GM18873 (cell line): Measurements from ENCODE around the gene IFNAR1.

Experiments
- ATAC-seq: cut with Tn5 transposase; IDR thresholded peaks from one replicate; pipeline ENCODE4 v1.9.1; 2021; ENCODE audit warnings: mild to moderate bottlenecking, moderate library complexity, moderate number of reproducible peaks; ENCODE audit not compliant: unreplicated experiment, low FRiP score

The IFNAR1 gene

DNA sequence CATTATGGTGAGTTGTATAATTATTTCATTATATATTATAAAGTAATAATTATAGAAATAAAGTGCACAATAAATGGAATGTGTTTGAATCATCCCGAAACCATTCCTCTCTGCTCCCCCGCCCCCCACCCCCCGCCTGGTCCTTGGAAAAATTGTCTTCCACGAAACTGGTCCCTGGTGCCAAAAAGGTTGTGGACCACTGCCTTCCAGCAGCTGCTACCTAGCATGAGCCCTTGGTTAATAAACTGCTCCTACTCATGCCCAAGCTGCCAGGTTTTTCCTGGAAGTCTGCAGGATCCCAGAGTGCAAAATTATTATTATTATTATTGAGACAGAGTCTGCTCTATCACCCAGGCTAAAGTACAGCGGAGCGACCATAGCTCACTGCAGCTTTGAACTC, 71.7 kb downstream of the IFNAR1 start:
- ATAC-seq: no peak

DNA sequence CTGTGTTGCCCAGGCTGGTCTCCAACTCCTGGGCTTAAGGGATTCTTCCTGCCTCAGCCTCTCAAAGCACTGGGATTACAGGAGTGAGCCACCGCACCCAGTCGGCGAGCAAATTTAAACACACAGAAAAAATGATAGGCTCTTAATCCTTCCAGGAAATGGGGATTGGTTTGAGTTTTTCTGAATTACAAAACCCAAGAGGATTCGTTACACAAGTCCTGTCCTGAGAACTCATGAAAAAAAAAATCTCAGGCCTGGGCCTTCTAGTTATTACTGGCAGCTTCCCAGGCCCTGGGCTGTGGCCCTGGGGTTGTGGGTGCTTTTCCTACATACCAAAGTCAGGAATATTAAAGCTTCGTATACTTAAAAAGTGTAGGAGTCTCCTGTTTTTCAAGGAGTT, 72.2 kb downstream of the IFNAR1 start:
- no peak for ATAC-seq

DNA sequence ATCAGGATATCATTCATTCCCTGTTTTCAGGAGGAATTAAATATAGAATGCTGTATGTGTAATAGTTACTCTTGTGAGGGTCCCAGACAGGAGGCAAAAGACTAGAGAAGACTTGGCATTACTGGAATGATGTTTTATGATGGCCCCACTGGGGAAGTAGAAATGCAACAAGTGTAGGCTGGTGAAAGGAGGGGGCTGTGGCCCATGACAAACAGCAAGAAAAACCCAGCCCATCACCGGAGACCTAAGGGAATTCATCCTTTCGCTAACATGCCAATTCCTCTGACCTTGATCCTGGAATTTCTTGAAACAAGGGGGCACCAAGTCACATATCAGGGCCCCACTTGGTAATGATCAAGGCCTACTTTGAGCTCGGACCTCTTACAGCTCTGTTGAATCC, 72.9 kb downstream of the IFNAR1 start:
- ATAC-seq: no peak

DNA sequence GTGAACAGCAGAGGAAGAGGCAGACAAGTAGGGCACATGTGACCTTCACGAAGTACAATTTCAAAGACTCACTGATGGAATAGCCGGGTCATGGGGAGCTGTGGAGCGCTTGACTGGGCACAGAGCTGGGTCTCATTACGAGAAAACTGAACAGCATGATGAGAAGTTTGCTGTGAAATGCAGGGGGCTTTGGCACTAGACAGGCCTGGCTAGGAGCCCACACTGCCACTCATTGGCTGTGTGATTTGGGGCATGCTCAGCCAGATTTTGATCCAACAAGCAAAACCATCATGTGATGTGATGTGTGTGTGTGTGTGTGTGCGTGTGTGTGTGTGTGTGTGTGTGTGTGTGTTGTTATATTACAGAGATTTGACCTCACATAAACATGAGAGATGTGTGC, 73.6 kb downstream of the IFNAR1 start:
- no peak for ATAC-seq

DNA sequence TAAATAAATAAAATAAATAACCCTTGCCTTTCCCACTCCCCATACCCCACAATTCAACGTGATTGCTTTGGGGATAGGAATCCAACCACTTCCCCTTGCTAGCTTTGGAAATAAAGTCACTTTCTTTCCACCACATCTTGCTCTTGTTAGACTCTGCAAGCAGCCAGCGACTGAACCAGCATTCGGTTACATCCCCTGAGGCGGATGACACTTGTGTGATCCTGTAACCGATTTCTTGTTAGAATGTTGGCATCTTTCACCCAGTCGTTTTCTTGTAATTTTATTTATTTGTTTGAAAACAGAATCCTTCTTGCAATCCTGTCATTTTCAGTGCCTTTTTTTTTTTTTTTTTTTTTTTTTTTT, 76.8 kb downstream of the IFNAR1 start:
- ATAC-seq: no peak

DNA sequence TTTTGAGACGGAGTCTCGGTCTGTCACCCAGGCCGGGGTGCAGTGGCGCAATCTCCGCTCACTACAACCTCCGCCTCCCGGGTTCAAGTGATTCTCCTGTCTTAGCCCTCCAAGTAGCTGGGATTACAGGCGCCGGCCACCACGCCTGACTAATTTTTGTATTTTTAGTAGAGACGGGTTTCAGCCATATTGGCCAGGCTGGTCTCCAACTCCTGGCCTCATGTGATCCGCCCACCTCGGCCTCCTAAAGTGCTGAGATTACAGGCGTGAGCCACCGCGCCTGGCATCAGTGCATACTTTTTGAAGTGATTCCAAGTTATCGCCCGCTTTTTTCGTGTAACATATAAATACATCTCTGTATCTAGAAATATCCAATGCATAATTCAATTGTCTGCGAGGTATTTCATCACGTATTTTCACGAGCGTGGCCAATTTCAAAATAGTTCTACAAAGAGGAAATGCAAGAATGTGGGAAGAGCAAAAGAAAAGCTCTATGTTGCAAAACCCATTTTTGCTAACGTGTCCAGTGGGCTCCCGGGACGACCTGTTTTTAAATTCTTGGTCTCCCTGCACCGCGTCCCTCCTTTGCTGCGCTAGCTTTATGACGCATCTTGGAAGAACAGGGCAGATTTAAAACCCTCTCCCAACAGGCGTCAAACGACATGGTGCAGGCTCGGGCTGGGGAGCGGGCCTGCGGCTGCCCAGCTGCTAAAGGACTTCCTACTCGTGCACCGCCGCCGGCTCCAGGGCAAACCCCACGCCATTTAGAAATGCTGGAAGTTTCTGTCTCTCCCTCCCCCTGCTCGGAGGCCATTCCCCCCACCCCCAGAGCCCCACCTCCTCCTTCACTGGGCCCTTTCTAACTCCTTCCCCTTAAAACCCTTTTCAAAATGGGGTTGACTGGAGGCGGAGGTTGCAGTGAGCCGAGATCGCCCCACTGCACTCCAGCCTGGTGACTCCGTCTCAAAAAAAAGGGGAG, 77.5 kb downstream of the IFNAR1 start:
- no peak for ATAC-seq

DNA sequence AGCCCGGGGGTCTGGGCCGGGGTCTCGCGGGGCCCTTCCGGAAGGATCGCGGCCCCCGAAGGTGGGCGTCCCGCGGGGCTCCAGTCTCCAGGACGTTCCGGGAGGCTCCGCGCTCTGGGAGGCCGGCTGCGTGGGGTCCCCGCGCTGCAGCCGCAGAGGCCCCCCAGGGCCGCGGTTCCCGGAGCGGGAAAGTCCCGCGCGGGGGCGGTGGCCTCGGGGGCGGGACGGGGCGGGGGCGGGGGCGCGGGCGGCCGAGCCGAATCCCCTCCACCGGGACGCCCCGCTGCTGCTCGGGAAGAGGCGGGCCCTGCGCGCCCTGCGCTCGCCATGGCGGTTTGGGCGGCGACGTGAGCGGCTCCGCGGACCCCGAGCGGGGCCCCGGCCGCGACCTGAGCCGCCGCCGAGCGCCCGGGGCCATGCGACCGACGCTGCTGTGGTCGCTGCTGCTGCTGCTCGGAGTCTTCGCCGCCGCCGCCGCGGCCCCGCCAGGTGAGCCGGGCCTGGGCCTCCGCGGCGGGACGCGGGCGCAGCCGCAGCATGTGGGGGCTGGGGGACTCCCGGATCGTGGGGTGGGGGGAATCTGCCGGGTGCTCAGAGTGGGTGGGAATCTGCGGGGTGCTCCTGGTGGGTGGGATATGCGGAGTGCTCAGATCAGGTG, 78.5 kb downstream of the IFNAR1 start, which contains the start of gene IFNGR2:
Gene IFNGR2 (plus strand): TSS at position 286 of the 658 bp plus-strand sequence. CDS start 131 bp downstream, at position 417.
- no peak for ATAC-seq

DNA sequence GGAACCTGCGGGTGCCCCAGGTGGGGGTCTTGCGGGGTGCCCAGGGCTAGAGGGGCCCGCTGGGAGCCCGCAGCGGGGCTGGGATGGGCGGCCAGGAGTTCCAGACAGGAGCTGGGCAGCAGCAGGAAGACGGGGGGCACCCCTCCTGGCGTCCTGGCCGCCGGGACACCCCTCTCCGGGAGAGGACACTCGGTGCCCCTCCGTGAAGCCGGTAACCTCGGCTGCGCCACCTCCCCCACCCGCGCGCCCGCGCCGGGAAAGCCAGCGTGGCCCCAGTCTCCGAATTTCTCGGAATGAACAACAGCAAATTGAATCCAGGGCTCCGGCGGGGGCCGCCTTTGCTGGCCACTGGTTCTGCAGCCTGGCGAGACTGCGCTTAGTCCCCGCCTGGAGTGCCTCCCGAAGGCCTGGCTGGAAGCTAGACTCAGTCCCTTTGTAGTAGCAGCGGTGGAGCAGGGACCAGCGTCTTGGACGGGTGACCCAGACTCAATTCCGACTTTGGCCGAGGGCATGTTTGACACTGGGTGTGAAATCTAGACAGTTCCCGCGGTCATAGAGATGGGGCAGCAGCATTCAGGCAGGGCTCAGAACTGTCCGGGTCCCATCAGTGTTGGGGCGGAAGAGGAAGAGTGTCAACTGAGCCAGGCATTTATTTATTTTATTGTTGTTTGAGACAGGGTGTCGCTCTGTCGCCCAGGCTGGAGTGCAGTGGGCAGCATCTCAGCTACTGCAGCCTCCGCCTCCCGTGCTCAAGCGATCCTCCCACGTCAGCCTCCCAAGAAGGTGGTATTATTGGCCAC, 79.2 kb downstream of the IFNAR1 start:
- ATAC-seq: no peak

DNA sequence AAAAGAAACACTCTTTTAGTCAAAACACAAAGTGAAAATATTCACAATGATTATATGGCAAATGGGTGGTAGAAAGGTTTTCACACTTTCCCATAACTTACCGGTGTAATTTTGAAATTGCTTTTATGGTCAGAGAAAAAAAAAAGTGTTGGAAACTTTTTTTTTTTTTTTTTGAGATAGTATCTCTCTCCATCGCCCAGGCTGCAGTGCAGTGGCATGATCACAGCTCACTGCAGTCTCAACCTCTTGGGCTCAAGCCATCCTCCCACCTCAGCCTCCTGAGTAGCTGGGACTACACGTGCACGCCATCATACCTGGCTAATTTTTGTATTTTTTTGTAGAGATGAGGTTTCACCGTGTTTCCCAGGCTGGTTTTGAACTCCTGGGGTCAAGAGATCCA, 81.7 kb downstream of the IFNAR1 start:
- no peak for ATAC-seq
